Activated CD4-positive, alpha-beta T cell treated with anti-CD3 and anti-CD28 coated beads, Interleukin-2, Interleukin-4, amounts not matched to agents 100 ng/mL and 50 ng/mL, durations not matched to agents 16 hours and 8 hours (primary cell): Measurements from ENCODE around the gene TEX26.
"Not testable (repeated sequence)": the region's sequence is repeated elsewhere in the genome, so short reads cannot be mapped to it uniquely, and the experiment has no call there.

ENCODE experiments used
- DNase-seq: peaks from one replicate; pipeline ENCODE4 v3.0.0-alpha.2; 2020; ENCODE audit warnings: low spot score

Gene TEX26

GRCh38 chr13:30918662-30919405 lies 13.6 kb upstream of the TEX26 start:
- no peak for DNase-seq

GRCh38 chr13:30920162-30920909 lies 12.1 kb upstream of the TEX26 start:
- no peak for DNase-seq

- no peak for DNase-seq
Observed at GRCh38 chr13:30923418-30923817, 9.0 kb upstream of the TEX26 start.

- no peak for DNase-seq
Observed at GRCh38 chr13:30924721-30925120, 7.7 kb upstream of the TEX26 start.

GRCh38 chr13:30925429-30925828 lies 7.0 kb upstream of the TEX26 start:
- DNase-seq, result no peak

- no peak for DNase-seq
Observed at GRCh38 chr13:30926781-30927180, 5.7 kb upstream of the TEX26 start.

GRCh38 chr13:30927188-30927587 lies 5.3 kb upstream of the TEX26 start:
- not testable (repeated sequence) for DNase-seq

GRCh38 chr13:30927595-30927994 lies 4.9 kb upstream of the TEX26 start:
- no peak for DNase-seq

GRCh38 chr13:30928978-30929377 lies 3.5 kb upstream of the TEX26 start:
- no peak for DNase-seq

GRCh38 chr13:30933354-30933670 lies 856 bp downstream of the TEX26 start:
- DNase-seq, result no peak

GRCh38 chr13:30934381-30934780 lies 1.9 kb downstream of the TEX26 start:
- DNase-seq, result no peak

GRCh38 chr13:30934803-30935202 lies 2.3 kb downstream of the TEX26 start:
- DNase-seq, result no peak

- DNase-seq, result no peak
Observed at GRCh38 chr13:30936971-30937370, 4.5 kb downstream of the TEX26 start.

GRCh38 chr13:30943881-30944280 lies 11.4 kb downstream of the TEX26 start:
- DNase-seq, result no peak

GRCh38 chr13:30957258-30957943 lies 24.9 kb downstream of the TEX26 start:
- no peak for DNase-seq

- no peak for DNase-seq
Observed at GRCh38 chr13:30959678-30960077, 27.2 kb downstream of the TEX26 start.

- DNase-seq, result no peak
Observed at GRCh38 chr13:30963791-30964190, 31.3 kb downstream of the TEX26 start.

- no peak for DNase-seq
Observed at GRCh38 chr13:30965380-30965779, 32.9 kb downstream of the TEX26 start.

GRCh38 chr13:30966101-30966500 lies 33.6 kb downstream of the TEX26 start:
- no peak for DNase-seq

- DNase-seq, result no peak
Observed at GRCh38 chr13:30968846-30969245, 36.4 kb downstream of the TEX26 start.

GRCh38 chr13:30971575-30971974 lies 39.1 kb downstream of the TEX26 start:
- no peak for DNase-seq

GRCh38 chr13:30972888-30973377 lies 40.5 kb downstream of the TEX26 start:
- DNase-seq, result no peak

- no peak for DNase-seq
Observed at GRCh38 chr13:30974350-30974749, 41.9 kb downstream of the TEX26 start.
